Stomach smooth muscle (tissue), 2 donors: ENCODE measurements around the gene NACAD.

Experiments used
- H3K27ac ChIP-seq: one replicate; pipeline ENCODE4 v1.7.0; 2013; ENCODE audit warnings: mild to moderate bottlenecking, low read length, inconsistent platforms
- H3K27me3 ChIP-seq, 2 donors: one replicate each; pipeline ENCODE4 v1.7.0; 2013; ENCODE audit warnings: low read length in 2 of 2; ENCODE audit not compliant: insufficient read depth in 2 of 2, control insufficient read depth in 1 of 2
- H3K36me3 ChIP-seq, 2 donors: one replicate each; pipeline ENCODE4 v1.7.0; 2013; ENCODE audit warnings: low read length in 2 of 2; ENCODE audit not compliant: control insufficient read depth in 2 of 2, insufficient read depth in 2 of 2
- H3K4me1 ChIP-seq: one replicate; pipeline ENCODE4 v1.7.0; 2013; ENCODE audit warnings: low read length; ENCODE audit not compliant: control insufficient read depth, insufficient read depth
- H3K4me3 ChIP-seq, 2 donors: one replicate each; pipeline ENCODE4 v1.7.0; 2013; ENCODE audit warnings: low read length in 2 of 2
- H3K9ac ChIP-seq, 2 donors: one replicate each; pipeline ENCODE4 v1.7.0; 2013; ENCODE audit warnings: low read length in 2 of 2, mild to moderate bottlenecking in 1 of 2
- H3K9me3 ChIP-seq, 2 donors: one replicate each; pipeline ENCODE4 v1.7.0; 2013; ENCODE audit warnings: low read length in 2 of 2; ENCODE audit not compliant: control insufficient read depth in 2 of 2
- donor health status: healthy.
- donor health status: Pancreatic carcinoma.

Gene NACAD

DNA sequence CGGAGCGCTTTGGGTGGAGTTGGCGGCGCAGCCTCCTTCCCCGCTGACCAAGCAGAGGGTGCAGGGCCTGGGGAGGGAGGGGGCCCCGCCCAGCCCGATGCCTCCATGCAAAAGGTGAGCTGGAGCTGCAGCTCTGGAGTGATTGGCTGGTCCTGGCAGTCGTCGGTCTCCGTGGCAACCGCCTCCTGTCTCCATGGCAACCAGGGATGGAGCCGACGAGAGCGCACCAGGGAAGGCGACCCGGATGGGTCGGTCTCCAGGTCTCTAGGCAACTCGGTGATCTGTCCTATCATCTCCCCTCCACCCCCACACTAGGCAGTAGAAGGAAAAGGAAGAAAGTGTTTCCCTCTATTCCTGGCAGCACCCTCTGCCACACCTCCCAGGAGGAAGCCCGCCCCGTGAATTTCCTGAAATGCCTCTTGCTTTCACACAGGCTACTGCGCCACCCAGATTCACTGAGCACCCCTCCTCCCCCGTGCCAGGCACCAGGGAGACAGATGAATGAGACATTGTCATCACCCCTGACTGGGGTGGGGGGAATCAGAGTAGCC lies 647 bp upstream of the NACAD start:
- Histone ChIP-seq H3K36me3 (peaks cover 1 to 2% of the 10 kb centered on the region in 2 donors), H3K4me1 (peaks cover 15% of the 10 kb centered on the region), H3K27ac (peak overlapping the region; percentile 24), H3K9ac (peak overlapping the region; percentile 59 to 64), H3K9me3 (no peaks in the 10 kb centered on the region), H3K27me3 (no peaks in the 10 kb centered on the region), H3K4me3 (peak overlapping the region; percentile 75 to 78)

DNA sequence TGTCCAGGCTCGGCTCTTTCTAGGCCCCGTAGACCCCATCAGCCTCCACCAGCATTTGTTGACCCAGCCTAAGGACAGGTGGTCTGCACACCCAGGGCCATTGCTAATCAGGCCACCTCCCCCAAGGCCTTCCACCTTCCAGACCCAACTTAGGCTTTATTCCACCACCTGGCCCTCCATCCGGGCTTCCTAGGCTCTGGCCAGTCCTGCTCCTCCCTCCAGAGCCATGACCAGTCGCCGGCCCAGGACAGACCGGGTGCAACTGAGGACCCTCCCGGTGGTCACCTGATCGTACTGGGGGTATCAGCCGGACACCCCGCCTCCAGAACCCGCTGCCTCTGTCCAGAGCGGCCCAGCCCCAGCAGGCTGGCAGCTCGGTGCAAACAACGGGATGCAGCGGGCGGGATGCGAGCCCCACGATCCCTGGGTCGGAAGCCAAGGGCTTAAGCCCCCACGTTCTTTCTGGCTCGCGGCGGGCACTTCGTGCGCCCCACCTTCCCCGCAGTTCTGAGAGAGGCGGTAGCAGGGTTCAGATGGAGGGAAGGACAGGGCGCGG lies 545 bp downstream of the NACAD start:
- H3K9me3 ChIP-seq: no peaks in the 10 kb centered on the region
- H3K4me3 ChIP-seq: peak overlapping the region; percentile 49 to 78
- H3K36me3 ChIP-seq: peaks cover 2% of the 10 kb centered on the region in 2 donors
- H3K9ac ChIP-seq: peak overlapping the region; percentile 55 to 59
- peaks cover 15% of the 10 kb centered on the region for H3K4me1 ChIP-seq
- H3K27me3 ChIP-seq: no peaks in the 10 kb centered on the region
- peak overlapping the region; percentile 70 for H3K27ac ChIP-seq

DNA sequence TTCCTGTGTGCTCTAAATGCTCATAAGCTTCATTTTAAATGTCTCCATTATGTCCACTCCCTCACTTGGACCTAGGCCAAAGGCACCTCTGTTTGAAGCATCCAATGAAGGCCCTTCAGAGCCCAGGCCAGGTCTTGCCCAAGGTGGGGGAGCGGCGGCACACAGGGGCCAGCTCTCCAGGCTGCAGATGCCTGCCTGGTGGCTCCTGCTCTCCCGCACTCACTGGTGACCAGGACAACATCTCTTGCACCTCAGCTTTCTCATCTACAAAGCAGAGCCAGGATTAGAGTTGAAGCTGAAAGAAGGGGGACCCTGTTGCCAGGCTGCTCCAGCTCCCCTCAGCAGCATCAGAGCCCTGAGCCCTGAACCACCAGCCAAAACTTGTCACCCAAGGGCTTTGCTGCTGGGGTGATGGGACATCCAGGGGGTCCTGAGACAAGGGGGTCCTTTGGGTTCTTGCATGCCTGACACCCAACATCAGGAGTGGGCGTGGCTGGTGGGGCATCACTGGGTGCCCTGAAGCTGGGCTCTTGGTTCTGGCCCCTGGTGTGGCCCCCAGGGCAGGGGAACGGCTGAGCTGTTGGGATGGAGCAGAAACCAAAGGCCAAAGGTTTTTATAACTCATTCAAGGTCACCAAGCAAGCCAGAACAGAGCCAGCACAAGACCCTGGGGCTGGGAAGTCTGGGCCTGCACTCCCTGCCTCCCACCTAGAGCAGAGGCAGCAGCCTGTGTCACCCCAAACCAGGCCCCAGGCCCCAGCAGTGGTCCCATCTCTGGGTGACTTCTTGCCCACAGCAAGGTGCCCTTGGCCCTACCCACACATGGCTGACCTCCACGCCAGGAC lies 1.2 kb downstream of the NACAD start:
- H3K9me3 ChIP-seq: no peaks in the 10 kb centered on the region
- H3K27me3 ChIP-seq: no peaks in the 10 kb centered on the region
- H3K27ac ChIP-seq: peak overlapping the region; percentile 70
- H3K4me3 ChIP-seq: peak overlapping the region in 1 of 2 donors; percentile 78
- H3K36me3 ChIP-seq: peaks cover 2% of the 10 kb centered on the region in 2 donors
- peaks cover 15% of the 10 kb centered on the region for H3K4me1 ChIP-seq
- peak overlapping the region in 1 of 2 donors; percentile 59 for H3K9ac ChIP-seq

DNA sequence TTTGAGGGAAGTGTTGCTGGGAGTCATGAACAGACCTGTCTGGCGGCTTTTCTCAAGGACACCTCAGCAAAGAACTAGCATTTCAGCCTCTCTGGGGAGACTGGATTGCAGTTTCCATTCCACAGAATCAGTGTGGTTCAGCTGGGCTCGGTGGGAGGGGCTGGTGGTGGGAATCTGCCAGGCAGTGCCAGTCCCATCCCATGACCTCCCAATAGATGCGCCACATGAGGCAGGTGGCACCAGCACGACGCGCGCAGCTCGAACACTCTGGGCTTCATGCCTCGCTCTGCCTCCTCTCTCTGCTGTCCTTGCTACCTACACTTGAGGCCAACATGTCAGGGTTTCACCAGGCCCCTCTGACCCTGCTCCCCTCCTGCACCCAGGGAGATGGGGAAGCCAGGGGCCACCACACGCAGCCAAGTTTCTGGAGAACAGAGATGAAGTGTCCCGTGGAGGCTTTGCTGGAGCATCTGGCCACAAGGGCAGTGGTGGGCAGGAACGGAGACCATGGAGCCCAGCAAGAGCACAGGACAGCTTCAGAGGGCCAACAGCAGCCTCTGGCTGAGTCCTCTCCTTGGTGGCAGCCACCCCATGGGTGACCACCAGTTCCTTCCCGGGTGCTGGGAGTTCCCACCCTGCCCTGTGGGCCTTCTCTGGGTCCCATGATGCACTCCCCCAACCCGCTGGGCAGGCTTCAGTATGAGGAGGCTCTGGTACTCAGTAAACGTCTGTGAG lies 2.3 kb downstream of the NACAD start:
- Histone ChIP-seq H3K4me3 (no peak overlapping the region), H3K27me3 (no peaks in the 10 kb centered on the region), H3K9ac (no peak overlapping the region), H3K4me1 (peaks cover 15% of the 10 kb centered on the region), H3K27ac (no peak overlapping the region), H3K36me3 (peaks cover 2% of the 10 kb centered on the region in 2 donors), H3K9me3 (no peaks in the 10 kb centered on the region)

DNA sequence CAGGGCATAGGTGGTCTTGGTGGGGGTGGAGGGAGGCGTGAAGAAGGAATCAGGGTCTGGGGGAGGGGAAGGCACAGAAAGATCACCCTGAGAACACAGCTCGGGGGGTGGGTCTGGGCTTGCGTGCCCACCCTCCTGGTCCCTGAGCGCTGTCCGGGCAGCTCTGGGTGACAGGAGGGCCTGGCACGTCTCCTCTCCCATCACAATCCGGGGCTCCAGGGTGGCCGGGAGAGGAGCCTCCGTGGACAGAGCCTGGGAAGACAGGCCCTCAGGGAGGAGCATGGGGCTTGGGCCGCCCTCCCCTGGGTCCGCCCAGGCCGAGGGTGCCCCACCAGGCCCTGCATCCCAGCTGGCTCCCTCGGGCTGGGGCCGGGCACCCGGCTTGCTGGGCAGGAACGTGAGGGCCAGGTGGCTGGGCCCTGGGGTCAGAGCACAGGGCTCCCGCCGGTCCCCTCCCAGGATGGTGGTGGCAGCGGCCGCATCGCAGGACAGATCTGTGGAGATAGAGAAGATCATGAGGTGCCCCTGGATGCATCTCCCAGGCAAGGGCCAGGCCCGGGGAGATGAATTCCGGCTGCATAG lies 3.1 kb downstream of the NACAD start:
- Histone ChIP-seq H3K27me3 (no peaks in the 10 kb centered on the region), H3K27ac (no peak overlapping the region), H3K9ac (no peak overlapping the region), H3K9me3 (no peaks in the 10 kb centered on the region), H3K4me1 (peaks cover 15% of the 10 kb centered on the region), H3K4me3 (no peak overlapping the region), H3K36me3 (peaks cover 2% of the 10 kb centered on the region in 2 donors)

DNA sequence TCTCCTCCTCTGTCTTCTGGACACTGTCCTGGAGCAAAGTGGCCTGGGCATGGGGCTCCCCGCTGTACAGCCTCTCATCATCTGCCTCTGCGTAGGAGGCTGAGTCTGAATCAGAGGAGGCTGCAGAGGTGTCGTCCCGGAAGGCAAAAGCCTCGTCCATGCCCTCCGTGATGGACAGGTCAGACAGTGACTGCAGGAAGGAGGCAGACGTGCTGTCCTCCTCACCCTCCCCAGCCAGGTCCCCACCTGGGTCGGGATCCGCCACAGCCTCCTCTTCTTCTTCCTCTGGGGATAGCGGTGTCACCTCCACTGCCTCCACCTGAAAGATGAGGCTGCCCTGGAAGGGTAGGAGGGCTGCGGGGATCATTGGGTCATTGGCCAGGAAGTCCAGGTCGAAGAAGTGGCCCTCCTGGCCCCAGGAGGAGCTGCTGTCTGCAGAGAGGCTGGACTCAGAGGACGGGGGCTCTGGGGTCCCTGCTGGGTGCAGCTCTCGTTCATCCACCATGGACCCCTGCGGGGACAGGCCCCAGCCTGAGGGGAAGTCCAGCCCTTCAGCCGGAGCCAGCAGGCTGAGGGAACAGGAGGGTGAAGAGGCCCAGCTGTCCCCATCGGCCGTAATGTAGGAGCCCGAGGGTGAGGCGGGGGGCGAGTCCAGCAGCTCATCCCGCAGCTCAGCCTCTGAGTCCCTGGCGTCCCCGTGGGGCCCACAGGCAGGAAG lies 3.7 kb downstream of the NACAD start:
- no peaks in the 10 kb centered on the region for H3K9me3 ChIP-seq
- no peak overlapping the region for H3K9ac ChIP-seq
- H3K27me3 ChIP-seq: no peaks in the 10 kb centered on the region
- H3K27ac ChIP-seq: no peak overlapping the region
- H3K4me3 ChIP-seq: no peak overlapping the region
- H3K36me3 ChIP-seq: peaks cover 2% of the 10 kb centered on the region in 2 donors
- peaks cover 15% of the 10 kb centered on the region for H3K4me1 ChIP-seq

DNA sequence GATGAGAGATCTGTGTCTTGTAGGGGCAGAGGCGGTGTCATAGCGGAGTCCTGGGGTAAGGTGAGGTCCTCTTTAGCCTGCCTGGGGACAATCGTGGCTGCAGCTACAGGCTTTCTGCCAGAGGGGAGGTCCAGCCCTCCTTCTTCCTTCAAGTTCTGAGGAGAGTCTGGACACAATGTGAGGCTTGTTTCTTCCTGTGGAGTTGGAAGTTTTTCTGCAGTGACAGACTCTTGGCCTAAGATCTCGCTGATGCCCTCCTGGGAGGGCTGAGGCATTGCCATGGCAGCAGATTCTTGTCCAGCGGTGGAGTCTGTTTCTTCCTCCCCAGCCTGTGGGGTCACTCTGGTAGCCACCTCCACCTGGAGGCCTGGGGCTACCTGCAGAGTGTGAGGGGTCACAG lies 4.4 kb downstream of the NACAD start:
- no peak overlapping the region for H3K4me3 ChIP-seq
- H3K27me3 ChIP-seq: no peaks in the 10 kb centered on the region
- H3K9me3 ChIP-seq: no peaks in the 10 kb centered on the region
- H3K27ac ChIP-seq: no peak overlapping the region
- H3K36me3 ChIP-seq: peaks cover 2% of the 10 kb centered on the region in 2 donors
- no peak overlapping the region for H3K9ac ChIP-seq
- H3K4me1 ChIP-seq: peaks cover 14% of the 10 kb centered on the region

DNA sequence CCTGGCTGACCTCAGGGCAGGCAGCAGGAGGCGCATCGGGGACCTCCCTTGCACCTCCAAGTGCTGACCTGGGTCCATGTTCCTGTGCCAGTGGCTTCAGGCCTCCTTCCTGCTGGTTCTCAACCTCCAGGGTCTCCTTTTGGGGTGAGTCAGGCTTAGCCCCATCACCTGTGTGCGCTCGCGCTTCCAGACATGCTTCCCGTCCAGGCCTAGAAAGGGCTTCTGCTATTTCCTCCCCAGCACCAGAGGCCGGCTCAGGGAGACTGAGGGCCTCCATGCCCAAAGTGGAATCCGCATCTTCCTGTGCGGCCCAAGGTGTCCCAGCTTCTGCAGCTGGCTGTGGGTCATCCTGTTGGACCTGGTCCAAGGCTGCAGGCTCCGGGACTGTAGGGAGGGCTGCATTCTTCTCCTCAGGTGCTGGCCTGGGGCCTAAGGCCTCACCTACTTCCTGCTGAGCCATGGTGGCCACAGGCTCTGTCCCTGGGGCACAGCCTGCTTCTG lies 5.9 kb downstream of the NACAD start:
- Histone ChIP-seq H3K27ac (no peak overlapping the region), H3K4me3 (no peak overlapping the region), H3K4me1 (peaks cover 4% of the 10 kb centered on the region), H3K9ac (no peak overlapping the region), H3K27me3 (no peaks in the 10 kb centered on the region), H3K9me3 (no peaks in the 10 kb centered on the region), H3K36me3 (peaks cover 6% of the 10 kb centered on the region in 2 donors)

DNA sequence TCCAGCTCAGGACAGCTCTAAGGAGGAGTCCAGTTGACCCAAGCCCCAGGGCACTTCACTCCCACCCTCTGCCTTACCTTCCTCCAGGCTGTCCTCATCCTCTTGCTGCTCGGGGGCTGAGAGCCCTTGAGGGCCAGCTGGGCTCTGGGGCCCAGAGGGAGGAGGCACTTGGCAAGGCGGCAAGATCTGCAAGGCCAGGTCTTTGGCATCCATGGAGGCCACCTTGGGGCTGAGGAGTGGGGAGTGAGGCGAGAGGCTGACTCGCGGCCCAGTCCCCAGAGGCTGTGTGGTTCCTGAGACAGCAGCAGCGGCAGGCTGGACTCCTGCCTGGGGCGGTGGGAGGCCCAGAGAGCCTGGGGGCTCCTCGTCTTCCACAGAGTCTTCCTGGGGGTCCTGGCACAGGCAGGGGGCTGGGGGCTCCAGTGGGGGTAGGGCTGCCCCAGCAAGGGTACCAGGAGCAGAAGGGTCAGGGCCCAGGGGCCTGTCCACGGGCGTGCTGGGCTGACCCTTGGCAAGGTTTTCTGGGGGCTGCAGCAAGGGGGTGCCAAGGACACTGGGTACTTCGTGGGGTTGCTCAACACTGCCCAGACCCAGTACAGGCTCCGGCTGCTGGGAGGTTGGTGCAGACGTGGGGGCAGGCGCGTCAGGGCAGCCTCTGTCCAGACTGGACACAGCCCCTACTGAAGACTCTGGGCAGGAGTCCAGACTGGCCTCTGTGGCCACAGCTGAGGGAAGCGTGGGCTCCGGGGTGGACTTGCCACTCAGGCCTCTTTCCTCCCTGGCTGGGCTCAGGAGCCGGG lies 6.5 kb downstream of the NACAD start:
- H3K36me3 ChIP-seq: peaks cover 8 to 9% of the 10 kb centered on the region in 2 donors
- H3K4me1 ChIP-seq: no peaks in the 10 kb centered on the region
- H3K4me3 ChIP-seq: no peak overlapping the region
- no peaks in the 10 kb centered on the region for H3K27me3 ChIP-seq
- no peak overlapping the region for H3K27ac ChIP-seq
- no peaks in the 10 kb centered on the region for H3K9me3 ChIP-seq
- no peak overlapping the region for H3K9ac ChIP-seq
